ENCODE measurements around the gene BEST2. TPM values are rescaled to one million over a fixed set of nuclear protein-coding genes. Genes with fewer than 3 reads are reported as not detected.
A peak's percentile ranks its signal among the peaks of the same experiment; 100 is the strongest.

The BEST2 gene
- total RNA-seq, 1 donor from 2014 or later, result not detected

DNA sequence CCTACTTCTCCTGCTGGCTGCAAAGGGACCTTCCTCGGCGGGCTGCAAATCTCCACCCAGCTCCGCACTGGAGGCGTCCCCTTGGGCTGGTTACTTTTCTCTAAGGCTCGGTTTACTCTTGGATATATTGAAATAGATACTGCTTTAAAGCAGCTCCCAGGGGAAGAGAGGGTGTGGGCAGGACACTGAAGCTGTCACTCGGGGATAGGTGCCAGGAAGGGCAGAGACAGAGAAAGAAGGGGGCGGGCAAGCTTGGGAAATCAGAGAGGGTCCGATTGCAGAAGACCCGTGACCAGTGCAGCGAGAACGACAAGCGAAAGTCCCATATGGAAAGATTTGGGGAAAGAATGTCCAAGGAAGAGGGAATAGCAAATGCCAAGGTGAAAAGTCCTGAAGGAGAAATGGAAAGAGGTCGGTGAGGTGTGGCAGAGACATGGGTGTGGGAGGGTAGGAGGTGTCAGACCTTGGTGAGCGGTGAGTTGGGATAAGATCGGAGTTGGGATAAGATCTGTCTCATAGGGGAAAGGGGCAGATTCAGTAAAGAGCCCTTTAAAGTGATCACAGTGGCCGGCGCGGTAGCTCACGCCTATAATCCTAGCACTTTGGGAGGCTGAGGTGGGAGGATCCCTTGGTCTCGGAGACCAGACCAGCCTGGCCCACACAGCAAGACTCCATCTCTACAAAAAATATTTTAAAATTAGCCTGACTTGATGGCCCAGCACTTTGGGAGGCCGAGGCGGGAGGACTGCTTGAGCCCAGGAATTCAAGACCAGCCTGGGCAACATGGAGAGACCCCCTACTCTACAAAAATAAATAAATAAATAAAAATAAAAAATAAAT is 50.9 kb downstream of the BEST2 start:
- DNase-seq (ENCODE audit: low read depth), result no peak

DNA sequence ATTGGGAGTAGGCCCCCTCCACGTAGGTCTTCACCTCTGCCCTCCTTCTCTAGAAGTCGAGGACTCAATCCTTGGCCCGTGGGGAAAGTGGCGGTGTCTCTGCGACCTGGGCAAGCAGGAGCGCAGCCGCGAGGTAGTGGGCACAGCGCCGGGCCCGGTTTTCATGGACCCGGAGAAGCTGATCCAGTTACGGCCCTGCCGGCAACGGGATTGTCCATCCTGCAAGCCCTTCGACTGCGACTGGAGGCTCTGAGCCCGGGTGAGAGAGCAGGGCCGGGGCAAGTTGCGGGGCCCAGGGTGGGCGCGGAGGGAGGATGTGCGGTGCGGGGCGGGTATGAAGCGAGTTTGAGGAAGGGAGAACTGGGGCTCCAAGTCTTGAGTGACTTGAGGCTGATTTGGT is 52.5 kb downstream of the BEST2 start:
- TF ChIP-seq, protein P1, sequence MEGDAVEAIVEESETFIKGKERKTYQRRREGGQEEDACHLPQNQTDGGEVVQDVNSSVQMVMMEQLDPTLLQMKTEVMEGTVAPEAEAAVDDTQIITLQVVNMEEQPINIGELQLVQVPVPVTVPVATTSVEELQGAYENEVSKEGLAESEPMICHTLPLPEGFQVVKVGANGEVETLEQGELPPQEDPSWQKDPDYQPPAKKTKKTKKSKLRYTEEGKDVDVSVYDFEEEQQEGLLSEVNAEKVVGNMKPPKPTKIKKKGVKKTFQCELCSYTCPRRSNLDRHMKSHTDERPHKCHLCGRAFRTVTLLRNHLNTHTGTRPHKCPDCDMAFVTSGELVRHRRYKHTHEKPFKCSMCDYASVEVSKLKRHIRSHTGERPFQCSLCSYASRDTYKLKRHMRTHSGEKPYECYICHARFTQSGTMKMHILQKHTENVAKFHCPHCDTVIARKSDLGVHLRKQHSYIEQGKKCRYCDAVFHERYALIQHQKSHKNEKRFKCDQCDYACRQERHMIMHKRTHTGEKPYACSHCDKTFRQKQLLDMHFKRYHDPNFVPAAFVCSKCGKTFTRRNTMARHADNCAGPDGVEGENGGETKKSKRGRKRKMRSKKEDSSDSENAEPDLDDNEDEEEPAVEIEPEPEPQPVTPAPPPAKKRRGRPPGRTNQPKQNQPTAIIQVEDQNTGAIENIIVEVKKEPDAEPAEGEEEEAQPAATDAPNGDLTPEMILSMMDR (conservative IDR thresholded peaks at IDR 0.05; ENCODE audit: low read depth, low read length), result no peak
- DNase-seq (ENCODE audit: low read depth), result no peak
- H3K4me3 ChIP-seq (ENCODE audit: low read depth, low read length), result no peak overlapping the region

More for the DNA sequence above, 50.9 kb downstream of the BEST2 start:
- TF ChIP-seq, protein P1 (conservative IDR thresholded peaks at IDR 0.05; ENCODE audit: low read depth, low read length), result no peak
- H3K4me3 ChIP-seq (ENCODE audit: low read depth, low read length), result peak overlapping the region; percentile 82

DNA sequence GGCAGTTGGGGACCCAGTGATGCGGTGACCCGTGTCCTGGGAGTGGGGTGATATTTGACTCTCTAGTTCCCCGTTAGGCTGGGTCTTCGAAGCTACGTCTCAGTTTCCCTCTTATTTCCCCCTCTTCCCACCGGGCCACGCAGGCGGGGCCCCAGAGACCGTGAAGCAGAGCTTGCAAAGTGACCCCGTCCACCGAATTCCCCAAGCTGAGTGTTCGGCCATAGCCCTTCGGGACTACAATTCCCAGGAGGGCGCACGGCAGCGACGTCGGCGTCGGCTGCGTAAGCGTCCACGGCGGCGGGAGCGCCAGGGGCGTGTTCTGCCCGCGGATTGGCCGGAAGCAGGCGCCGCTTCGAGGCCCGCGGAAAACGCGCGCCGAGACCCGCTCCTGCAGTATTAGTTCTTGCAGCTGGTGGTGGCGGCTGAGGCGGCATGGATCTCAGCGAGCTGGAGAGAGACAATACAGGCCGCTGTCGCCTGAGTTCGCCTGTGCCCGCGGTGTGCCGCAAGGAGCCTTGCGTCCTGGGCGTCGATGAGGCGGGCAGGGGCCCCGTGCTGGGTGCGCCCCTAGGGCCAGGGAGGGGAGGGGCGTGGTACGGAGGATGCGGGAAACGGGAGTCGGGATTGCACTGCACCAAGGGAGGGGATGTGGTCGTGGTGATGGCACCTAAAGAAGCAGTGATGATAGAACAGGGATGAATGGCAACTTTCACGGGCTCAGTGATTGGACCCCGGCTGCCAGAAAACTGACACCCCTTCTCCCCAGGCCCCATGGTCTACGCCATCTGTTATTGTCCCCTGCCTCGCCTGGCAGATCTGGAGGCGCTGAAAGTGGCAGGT is 54.9 kb downstream of the BEST2 start, which contains the start of gene RNASEH2A:
Gene RNASEH2A, plus strand, starts transcription at position 343 of the 840 bp plus-strand sequence. Its CDS starts 90 bp downstream, at position 433.
- TF ChIP-seq, protein P1 (conservative IDR thresholded peaks at IDR 0.05; ENCODE audit: low read depth, low read length), result no peak
- DNase-seq (ENCODE audit: low read depth), result no peak
- peak within 1 kb of the TSS; percentile 88 for H3K4me3 ChIP-seq (ENCODE audit: low read depth, low read length)

Other genes starting within 250 kb of the BEST2 start
- 3.0 and 3.3 TPM in 2 replicates for gene ZNF564, start 200.3 kb upstream of the BEST2 start, total RNA-seq
- 1.2 and 2.0 TPM in 2 replicates for gene ZNF490, start 141.0 kb upstream of the BEST2 start, total RNA-seq
- gene ZNF791, start 140.9 kb upstream of the BEST2 start, total RNA-seq, result 4.1 and 5.5 TPM in 2 replicates
- 41.7 and 64.2 TPM in 2 replicates for gene MAN2B1, start 85.0 kb upstream of the BEST2 start, total RNA-seq
- gene WDR83, start 85.0 kb upstream of the BEST2 start, total RNA-seq, result 3.6 and 10.8 TPM in 2 replicates
- 108 and 134 TPM in 2 replicates for gene DHPS, start 69.9 kb upstream of the BEST2 start, total RNA-seq
- not detected in 2 replicates for gene GNG14, start 63.8 kb upstream of the BEST2 start, total RNA-seq
- 18.5 and 21.3 TPM in 2 replicates for gene FBXW9, start 55.2 kb upstream of the BEST2 start, total RNA-seq
- 21.9 and 33.3 TPM in 2 replicates for gene TNPO2, start 27.9 kb upstream of the BEST2 start, total RNA-seq
- gene TRIR, start 17.1 kb upstream of the BEST2 start, total RNA-seq, result 430 and 635 TPM in 2 replicates
- 86.6 and 151 TPM in 2 replicates for gene GET3, start 14.3 kb upstream of the BEST2 start, total RNA-seq
- 12.3 and 26.3 TPM in 2 replicates for gene HOOK2, start 23.8 kb downstream of the BEST2 start, total RNA-seq
- gene JUNB, start 39.7 kb downstream of the BEST2 start, total RNA-seq, result 127 and 251 TPM in 2 replicates
- 463 and 571 TPM in 2 replicates for gene PRDX2, start 50.0 kb downstream of the BEST2 start, total RNA-seq
- not detected in 2 replicates for gene THSD8, start 50.3 kb downstream of the BEST2 start, total RNA-seq
- 49.6 and 62.7 TPM in 2 replicates for gene RNASEH2A, start 54.8 kb downstream of the BEST2 start, total RNA-seq
- not detected in 2 replicates for gene RTBDN, start 82.8 kb downstream of the BEST2 start, total RNA-seq
- 0.22 and 1.5 TPM in 2 replicates for gene MAST1, start 86.7 kb downstream of the BEST2 start, total RNA-seq
- gene DNASE2, start 129.7 kb downstream of the BEST2 start, total RNA-seq, result 21.0 and 24.0 TPM in 2 replicates
- 0.51 TPM in 1 of 2 replicates, not detected in the other for gene KLF1, start 135.4 kb downstream of the BEST2 start, total RNA-seq
- gene GCDH, start 139.4 kb downstream of the BEST2 start, total RNA-seq, result 43.4 and 49.1 TPM in 2 replicates
- 0.22 and 1.3 TPM in 2 replicates for gene SYCE2, start 167.5 kb downstream of the BEST2 start, total RNA-seq
- 89.1 and 101 TPM in 2 replicates for gene FARSA, start 181.9 kb downstream of the BEST2 start, total RNA-seq
- gene CALR, start 186.8 kb downstream of the BEST2 start, total RNA-seq, result 1,613 and 1,812 TPM in 2 replicates
- 108 and 129 TPM in 2 replicates for gene RAD23A, start 194.1 kb downstream of the BEST2 start, total RNA-seq
- gene GADD45GIP1, start 205.4 kb downstream of the BEST2 start, total RNA-seq, result 87.2 and 105 TPM in 2 replicates
- 0.06 and 0.07 TPM in 2 replicates for gene DAND5, start 217.8 kb downstream of the BEST2 start, total RNA-seq
- gene NFIX, start 243.7 kb downstream of the BEST2 start, total RNA-seq, result 1.7 TPM in 1 of 2 replicates, not detected in the other

All from epithelial cell of proximal tubule (primary cell).